GM19397 (cell line): ENCODE measurements around the gene ACE.

Experiments
- ATAC-seq: cut with Tn5 transposase; IDR thresholded peaks from one replicate; pipeline ENCODE4 v1.9.1; 2021; ENCODE audit warnings: mild to moderate bottlenecking, moderate library complexity; ENCODE audit not compliant: unreplicated experiment

The ACE gene

GRCh38 chr17:63533433-63534077 is 56.7 kb downstream of the ACE start:
- ATAC-seq: no peak

GRCh38 chr17:63534078-63534570 is 57.3 kb downstream of the ACE start:
- no peak for ATAC-seq

GRCh38 chr17:63534816-63535455 is 58.1 kb downstream of the ACE start:
- no peak for ATAC-seq

- no peak for ATAC-seq
Observed at GRCh38 chr17:63535640-63536039, 58.8 kb downstream of the ACE start.

GRCh38 chr17:63537001-63537400 is 60.1 kb downstream of the ACE start:
- no peak for ATAC-seq

GRCh38 chr17:63537991-63538692 is 61.3 kb downstream of the ACE start:
- no peak for ATAC-seq

GRCh38 chr17:63538693-63539595 is 62.1 kb downstream of the ACE start:
- ATAC-seq: no peak

- no peak for ATAC-seq
Observed at GRCh38 chr17:63540590-63540989, 63.7 kb downstream of the ACE start.

GRCh38 chr17:63542218-63542545 is 65.3 kb downstream of the ACE start:
- no peak for ATAC-seq

GRCh38 chr17:63542942-63543821 is 66.3 kb downstream of the ACE start:
- no peak for ATAC-seq

GRCh38 chr17:63543822-63544420 is 67.1 kb downstream of the ACE start:
- ATAC-seq: no peak

- no peak for ATAC-seq
Observed at GRCh38 chr17:63544467-63545301, 67.8 kb downstream of the ACE start.

- ATAC-seq: no peak
Observed at GRCh38 chr17:63546308-63547082, 69.6 kb downstream of the ACE start.

- ATAC-seq: no peak
Observed at GRCh38 chr17:63547083-63547523, 70.2 kb downstream of the ACE start.
